Activated CD4-positive, CD25-positive, alpha-beta regulatory T cell treated with anti-CD3 and anti-CD28 coated beads, Interleukin-2, amount 50 U/mL, for 16 hours (primary cell): ENCODE results near the gene MTRR.

ENCODE experiments used
- DNase-seq: peaks from one replicate; pipeline ENCODE4 v3.0.0-alpha.2; 2020; ENCODE audit warnings: low read depth, low spot score

Gene MTRR

GRCh38 chr5:7857361-7857760 is 11.6 kb upstream of the MTRR start:
- DNase-seq: no peak

DNA sequence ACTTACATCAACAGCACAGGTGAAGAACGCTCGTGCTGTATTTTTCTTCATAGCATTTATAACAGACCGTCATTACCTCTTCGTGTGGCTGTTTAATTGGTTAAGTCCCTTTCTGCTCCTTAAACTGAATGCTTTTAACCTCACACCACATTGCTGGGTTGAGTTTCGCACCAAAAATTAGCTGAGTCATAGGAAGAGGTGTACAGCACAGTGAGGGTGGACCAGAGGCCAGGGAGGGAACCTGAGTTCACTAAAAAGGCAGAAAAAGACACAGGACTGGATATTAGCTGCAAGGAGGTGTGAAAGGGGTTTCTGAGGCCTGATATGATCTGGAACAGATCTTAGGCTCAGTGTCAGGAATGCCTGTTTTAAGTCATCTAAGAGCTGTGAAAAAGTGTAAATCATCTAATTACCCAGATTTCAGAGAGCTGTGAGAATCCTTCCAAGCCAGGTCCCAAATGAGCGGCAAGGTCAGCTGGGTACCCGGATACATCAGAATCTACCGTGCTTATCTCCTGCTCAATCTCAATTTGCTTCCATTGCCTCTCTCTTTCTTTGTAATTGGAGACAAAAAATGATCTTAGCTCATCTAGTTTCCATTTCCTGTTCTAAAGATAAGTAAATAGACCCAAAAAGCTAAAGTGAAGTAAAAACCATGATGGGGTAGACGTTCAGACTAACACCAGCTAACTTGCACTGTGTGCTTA is 10.9 kb upstream of the MTRR start:
- no peak for DNase-seq

- DNase-seq: no peak
These were observed 2.8 kb upstream of the MTRR start for GRCh38 chr5:7866196-7866595.

DNA sequence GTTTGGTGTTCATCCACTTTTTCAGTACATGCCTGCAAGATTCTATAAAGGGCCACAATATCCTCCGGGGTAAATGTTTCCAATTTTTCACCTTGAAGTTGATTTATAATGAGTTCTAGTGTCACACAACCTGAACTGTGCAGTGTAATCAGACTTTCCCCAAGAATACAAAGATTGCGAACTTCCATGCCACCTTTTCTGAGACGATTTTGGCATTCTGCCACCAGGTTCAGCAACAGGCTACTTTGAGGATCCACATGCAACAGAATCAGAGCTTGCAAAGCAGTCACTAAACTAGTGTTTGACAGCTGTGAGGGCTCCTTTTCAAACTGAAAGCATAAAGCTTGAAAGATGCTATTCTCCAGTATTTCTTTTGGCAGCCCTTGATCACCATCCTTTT is 1.7 kb upstream of the MTRR start:
- no peak for DNase-seq

- no peak for DNase-seq
These were observed 548 bp upstream of the MTRR start for GRCh38 chr5:7868427-7868772.

DNA sequence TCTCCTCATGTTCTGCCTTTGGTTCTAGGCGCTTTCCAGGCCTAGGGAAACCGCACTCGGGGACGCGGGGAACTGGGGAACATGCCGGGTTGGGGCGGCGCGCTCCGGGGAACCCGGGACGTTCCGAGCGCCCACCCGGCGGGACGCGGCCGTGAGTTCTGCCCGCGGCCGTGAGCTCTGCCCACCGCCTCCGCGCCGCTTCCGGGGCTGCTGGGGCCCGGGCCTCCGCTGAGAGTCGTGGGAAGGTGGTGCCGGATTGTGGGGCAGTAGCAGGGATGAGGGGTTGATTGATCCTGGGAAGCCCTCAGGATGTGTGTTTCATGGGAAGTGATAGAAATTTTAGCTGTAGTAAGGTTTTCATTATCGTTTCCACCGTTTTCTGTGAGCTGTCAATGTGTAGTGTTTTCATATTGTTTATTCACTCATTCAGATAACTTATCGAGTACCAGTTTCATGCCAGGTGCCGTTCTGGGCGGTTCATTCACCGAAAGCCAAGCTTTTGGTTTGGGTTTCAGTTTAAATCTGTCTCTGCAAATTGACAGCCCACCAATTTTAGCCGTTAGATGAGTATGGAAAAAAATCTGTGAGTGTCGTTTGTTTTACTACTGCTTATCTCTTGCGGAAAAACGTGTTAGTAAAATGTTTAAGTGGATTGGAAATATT is 657 bp downstream of the MTRR start:
- no peak for DNase-seq

DNA sequence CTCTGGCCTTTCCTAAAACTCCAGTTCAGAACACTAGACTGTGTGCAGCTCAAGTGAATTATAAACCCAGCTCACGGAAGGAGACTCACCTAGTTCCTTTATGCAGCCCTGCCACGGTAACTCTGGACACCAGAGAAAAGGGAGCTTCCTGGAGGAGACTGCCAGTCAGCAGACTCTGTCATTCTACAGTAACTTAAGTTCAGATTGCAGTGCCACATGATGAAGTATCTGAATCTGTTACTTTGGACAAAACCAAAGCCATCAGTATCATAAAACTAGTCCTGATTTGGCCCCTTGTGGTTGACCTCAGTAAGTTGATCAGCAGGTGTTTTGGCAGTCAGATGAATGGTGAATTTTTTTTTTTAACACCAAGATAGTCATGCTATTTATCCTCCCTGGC is 2.7 kb downstream of the MTRR start:
- DNase-seq: no peak

GRCh38 chr5:7872517-7873130 is 3.7 kb downstream of the MTRR start:
- no peak for DNase-seq

- no peak for DNase-seq
These were observed 4.3 kb downstream of the MTRR start for GRCh38 chr5:7873216-7873615.

DNA sequence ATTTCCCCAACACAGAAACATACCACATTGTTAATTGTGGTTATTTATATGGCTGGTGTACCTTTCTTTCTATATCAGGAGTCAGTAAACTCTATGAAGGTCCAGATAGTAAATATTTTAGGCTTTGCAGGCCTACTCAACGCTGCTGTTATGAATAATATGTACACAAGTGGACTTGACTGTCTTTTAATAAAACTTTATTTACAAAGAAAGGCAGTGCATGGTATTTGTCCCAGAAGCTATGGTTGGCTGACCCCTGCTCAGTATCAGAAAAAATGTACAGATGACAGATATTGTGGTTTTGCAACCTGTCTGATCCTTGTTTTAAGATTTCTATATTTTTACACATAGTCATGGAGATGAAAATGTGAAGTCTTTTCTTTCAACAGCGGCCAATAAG is 5.7 kb downstream of the MTRR start:
- DNase-seq: no peak

DNA sequence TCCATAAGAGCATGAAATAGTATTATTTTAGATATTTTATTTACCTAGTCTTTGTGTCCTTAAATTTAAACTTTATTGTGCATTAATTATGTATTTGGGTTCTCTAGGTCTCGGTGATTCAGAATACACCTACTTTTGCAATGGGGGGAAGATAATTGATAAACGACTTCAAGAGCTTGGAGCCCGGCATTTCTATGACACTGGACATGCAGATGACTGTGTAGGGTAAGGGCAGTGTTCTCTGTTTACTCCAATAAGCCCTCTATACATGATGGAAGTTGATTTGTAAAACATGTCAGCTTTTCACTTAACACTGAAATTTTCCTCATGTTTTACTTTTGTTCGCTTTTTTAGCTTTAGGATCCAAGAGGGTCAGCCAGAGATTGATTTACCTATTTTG is 6.2 kb downstream of the MTRR start:
- no peak for DNase-seq

DNA sequence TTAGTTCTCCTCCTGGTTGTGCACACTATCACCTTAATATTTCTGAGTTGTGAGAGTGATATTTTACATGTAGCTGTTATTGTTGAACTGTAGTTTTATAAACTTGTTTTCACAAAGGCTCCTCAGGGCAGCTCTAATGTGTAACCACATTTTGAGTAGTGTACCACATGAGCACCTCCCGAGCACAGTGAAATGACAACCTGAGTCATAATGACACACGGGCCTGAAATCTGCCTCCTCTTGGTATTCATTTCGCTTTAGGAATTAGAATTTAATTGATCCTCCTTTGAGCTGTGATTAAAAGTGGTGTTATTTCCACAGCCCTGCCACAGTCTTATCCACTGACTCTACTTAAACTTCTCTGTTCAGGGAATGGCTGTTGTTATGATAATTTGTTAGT is 7.9 kb downstream of the MTRR start:
- DNase-seq: no peak

GRCh38 chr5:7877851-7878250 is 8.9 kb downstream of the MTRR start:
- no peak for DNase-seq

DNA sequence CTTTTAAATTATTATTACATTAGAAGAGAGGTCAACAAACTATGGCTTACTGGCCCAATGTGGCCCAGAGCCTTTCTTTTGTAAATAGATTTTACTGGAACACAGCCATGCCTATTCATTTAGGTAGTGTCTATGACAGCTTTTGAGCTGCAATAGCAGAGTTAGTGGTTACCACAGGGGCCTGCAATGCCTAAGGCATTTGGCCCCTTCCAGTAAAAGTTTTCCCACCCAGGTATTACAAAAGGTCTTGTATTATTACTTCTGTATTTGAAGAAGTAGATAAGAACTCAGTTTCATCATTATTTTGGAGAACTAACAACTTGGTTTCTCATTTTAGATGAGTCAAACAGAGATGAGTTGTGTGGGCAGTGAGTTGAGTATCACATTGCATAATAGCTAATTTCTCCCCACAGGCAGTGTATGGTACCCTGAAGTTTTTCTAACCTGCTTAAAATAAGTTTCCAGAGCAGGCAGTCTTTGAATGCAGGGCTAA is 9.5 kb downstream of the MTRR start:
- no peak for DNase-seq

DNA sequence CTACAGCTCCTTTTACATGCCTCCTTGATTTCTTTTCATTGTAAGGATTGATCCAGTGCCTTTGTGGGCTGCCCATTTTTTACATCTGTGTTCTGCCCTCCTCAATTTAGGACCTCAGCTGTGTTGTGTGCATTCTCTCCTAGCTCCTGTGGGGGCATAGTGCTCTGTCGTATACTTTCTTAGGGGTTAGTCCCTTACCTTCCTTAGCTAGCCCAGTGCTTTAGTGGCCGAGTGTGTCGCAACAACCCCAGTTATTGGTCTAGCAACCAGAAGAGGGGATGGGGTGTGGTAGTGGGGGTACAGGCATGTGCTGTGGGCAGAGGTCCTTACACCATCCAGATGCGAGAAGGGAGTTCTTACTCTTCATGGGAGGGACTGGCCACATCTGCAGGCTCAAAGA is 12.1 kb downstream of the MTRR start:
- DNase-seq: no peak

- DNase-seq: no peak
These were observed 12.9 kb downstream of the MTRR start for GRCh38 chr5:7881816-7882215.

GRCh38 chr5:7882926-7883325 is 14.0 kb downstream of the MTRR start:
- DNase-seq: no peak

DNA sequence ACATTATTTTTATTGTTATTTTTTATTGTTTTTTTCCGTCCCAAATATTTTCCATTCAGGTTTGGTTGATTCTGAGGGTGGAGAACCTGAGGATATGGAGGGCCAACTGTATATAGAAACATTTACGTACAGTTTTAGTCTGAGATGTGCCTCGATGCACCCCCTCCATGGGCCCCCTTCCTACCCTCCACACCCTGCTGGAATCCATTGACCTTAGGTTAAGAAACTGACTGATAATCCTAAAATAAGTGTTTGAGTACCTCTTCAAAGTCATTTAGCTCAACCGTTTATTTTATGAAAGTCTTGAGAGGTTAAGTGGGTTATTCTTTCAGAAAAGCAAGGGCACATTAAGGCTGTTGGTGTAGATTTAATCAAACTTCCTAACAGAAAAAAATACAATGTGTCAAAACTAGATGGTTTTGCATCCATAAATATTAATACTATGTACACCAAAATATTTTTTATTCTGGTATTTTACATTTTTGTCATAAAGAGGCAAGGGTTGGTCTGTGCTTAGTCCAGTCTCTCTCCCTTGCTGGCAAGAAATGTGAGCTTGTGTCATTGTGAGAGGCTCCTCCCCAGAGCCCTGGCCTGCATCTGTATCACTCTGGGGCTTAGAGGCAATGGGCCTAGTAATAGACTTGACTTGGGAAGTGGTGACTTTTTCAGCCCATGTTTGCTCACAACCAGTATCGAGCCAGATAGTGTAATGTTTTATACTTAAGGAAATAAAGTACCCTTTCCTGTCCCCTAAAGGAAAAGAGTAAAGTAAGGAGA is 15.7 kb downstream of the MTRR start:
- no peak for DNase-seq

GRCh38 chr5:7886849-7887475 is 18.0 kb downstream of the MTRR start:
- DNase-seq: no peak

- no peak for DNase-seq
These were observed 20.0 kb downstream of the MTRR start for GRCh38 chr5:7888901-7889300.

GRCh38 chr5:7894439-7894838 is 25.5 kb downstream of the MTRR start:
- no peak for DNase-seq

DNA sequence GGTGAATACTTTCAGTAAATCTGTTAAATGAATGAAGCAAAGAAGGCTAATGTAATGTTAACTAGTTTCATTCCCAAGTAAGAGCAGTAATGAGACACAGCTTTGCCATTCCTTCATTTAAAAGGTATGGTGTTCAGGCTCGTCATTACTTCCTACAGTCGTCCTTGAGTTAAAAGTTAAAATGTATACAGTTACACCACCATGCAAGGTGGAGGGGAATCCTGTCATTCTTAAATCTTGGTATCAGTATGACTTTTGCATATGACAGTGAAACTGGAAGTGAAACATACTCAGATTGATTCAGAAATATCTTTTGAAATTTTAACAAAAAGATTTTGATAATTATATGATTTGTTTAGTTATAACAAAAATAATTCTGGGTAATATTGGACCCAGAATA is 25.9 kb downstream of the MTRR start:
- no peak for DNase-seq
